Neural crest cell (in vitro differentiated cells): ENCODE data around the gene SAMD14. TPM values are rescaled to one million over a fixed set of nuclear protein-coding genes. Genes with fewer than 3 reads are reported as not detected.
A peak's percentile ranks its signal among the peaks of the same experiment; 100 is the strongest.

Source experiments
- DNase-seq: peaks from one replicate; pipeline ENCODE4 v3.0.0; 2021; ENCODE audit warnings: low read depth, mixed read lengths, low spot score
- H3K27ac Mint-ChIP-seq: one replicate; pipeline ENCODE4 v1.8.0; 2021; ENCODE audit warnings: mild to moderate bottlenecking, mixed read lengths; ENCODE audit not compliant: unreplicated experiment
- H3K27me3 Mint-ChIP-seq: 2 replicates; pipeline ENCODE4 v1.8.0; 2021; ENCODE audit warnings: low read depth, mild to moderate bottlenecking, mixed read lengths
- H3K36me3 Mint-ChIP-seq: 2 replicates; pipeline ENCODE4 v1.8.0; 2021; ENCODE audit warnings: low read depth, mild to moderate bottlenecking, mixed read lengths
- H3K4me1 Mint-ChIP-seq: 2 replicates; pipeline ENCODE4 v1.8.0; 2021; ENCODE audit warnings: mixed read lengths
- H3K4me3 Mint-ChIP-seq: one replicate; pipeline ENCODE4 v1.8.0; 2021; ENCODE audit warnings: mild to moderate bottlenecking, mixed read lengths
- H3K9me3 Mint-ChIP-seq: 2 replicates; pipeline ENCODE4 v1.8.0; 2021; ENCODE audit warnings: mixed read lengths
- total RNA-seq: library from RNA; stranded (reverse); gene quantifications from 2 replicates; pipeline ENCODE4 v1.2.1, GENCODE V29; 2021
- TF ChIP-seq, protein P1 (sequence below): fragments of 200-600 bp; sonication (generic); conservative IDR thresholded peaks from 2 replicates; pipeline ENCODE4 v1.5.0; 2021; ENCODE audit warnings: antibody characterized with exemption, mild to moderate bottlenecking

SAMD14 gene
- total RNA-seq, 1 donor from 2014 or later, result 28.7 TPM

DNA sequence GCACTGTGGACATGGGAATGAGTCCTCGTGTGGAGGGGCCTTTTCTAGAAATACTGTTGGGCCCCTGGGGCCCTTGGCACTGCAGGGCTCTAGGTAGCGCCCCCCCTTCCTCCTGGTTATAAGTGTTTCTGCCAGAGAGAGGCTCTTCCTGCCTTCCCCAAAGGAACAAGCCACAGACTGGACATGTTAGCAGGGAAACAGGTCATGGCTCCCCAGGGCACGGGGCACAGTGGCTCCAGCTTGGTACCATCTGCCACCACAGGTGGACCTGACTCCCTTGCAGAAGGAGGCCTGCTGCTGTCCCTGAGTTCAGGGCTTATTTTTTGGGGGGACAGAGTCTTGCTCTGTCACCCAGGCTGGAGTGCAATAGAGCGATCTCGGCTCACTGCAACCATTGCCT is 26.0 kb downstream of the SAMD14 start:
- Mint-ChIP-seq H3K27me3 (no peaks in the 10 kb centered on the region), H3K4me3 (no peak overlapping the region), H3K9me3 (no peaks in the 10 kb centered on the region), H3K36me3 (no peaks in the 10 kb centered on the region), H3K27ac (no peak overlapping the region), H3K4me1 (peaks cover 9% of the 10 kb centered on the region)
- DNase-seq, result no peak
- TF ChIP-seq, protein P1, sequence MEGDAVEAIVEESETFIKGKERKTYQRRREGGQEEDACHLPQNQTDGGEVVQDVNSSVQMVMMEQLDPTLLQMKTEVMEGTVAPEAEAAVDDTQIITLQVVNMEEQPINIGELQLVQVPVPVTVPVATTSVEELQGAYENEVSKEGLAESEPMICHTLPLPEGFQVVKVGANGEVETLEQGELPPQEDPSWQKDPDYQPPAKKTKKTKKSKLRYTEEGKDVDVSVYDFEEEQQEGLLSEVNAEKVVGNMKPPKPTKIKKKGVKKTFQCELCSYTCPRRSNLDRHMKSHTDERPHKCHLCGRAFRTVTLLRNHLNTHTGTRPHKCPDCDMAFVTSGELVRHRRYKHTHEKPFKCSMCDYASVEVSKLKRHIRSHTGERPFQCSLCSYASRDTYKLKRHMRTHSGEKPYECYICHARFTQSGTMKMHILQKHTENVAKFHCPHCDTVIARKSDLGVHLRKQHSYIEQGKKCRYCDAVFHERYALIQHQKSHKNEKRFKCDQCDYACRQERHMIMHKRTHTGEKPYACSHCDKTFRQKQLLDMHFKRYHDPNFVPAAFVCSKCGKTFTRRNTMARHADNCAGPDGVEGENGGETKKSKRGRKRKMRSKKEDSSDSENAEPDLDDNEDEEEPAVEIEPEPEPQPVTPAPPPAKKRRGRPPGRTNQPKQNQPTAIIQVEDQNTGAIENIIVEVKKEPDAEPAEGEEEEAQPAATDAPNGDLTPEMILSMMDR, result no peak

DNA sequence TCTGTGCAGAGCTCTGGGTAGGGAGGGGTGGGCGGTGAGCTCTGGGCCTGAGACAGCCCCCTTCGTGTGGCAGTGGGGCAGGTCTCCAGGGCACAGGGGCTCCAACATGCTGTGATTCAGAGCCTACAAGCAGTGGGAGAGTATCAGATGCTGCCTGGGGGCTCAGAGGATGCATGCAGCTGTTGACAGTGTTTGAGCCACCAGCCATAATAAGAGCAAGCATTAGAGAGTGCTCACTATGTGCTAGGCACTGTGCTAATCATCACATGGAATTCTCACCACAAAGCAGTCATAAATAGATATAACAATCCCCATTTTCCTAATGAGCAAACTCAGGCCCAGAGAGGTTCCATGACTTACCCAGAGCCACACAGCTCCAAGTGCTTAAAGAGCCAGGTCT is 26.7 kb downstream of the SAMD14 start:
- no peak for DNase-seq
- H3K27ac Mint-ChIP-seq, result no peak overlapping the region
- H3K4me3 Mint-ChIP-seq, result no peak overlapping the region
- no peaks in the 10 kb centered on the region for H3K27me3 Mint-ChIP-seq
- no peaks in the 10 kb centered on the region for H3K36me3 Mint-ChIP-seq
- TF ChIP-seq, protein P1, result no peak
- H3K4me1 Mint-ChIP-seq, result peaks cover 9% of the 10 kb centered on the region
- no peaks in the 10 kb centered on the region for H3K9me3 Mint-ChIP-seq

GRCh38 chr17:50102164-50102991 is 27.6 kb downstream of the SAMD14 start:
- Mint-ChIP-seq H3K27ac (no peak overlapping the region), H3K4me1 (peaks cover 9% of the 10 kb centered on the region), H3K9me3 (no peaks in the 10 kb centered on the region), H3K4me3 (no peak overlapping the region), H3K36me3 (no peaks in the 10 kb centered on the region), H3K27me3 (no peaks in the 10 kb centered on the region)
- TF ChIP-seq, protein P1, result no peak
- no peak for DNase-seq

GRCh38 chr17:50101346-50102163 is 28.4 kb downstream of the SAMD14 start:
- Mint-ChIP-seq H3K27ac (no peak overlapping the region), H3K27me3 (no peaks in the 10 kb centered on the region), H3K4me3 (peak overlapping the region; percentile 27), H3K4me1 (peaks cover 9% of the 10 kb centered on the region), H3K9me3 (no peaks in the 10 kb centered on the region), H3K36me3 (no peaks in the 10 kb centered on the region)
- no peak for DNase-seq
- TF ChIP-seq, protein P1, result no peak

DNA sequence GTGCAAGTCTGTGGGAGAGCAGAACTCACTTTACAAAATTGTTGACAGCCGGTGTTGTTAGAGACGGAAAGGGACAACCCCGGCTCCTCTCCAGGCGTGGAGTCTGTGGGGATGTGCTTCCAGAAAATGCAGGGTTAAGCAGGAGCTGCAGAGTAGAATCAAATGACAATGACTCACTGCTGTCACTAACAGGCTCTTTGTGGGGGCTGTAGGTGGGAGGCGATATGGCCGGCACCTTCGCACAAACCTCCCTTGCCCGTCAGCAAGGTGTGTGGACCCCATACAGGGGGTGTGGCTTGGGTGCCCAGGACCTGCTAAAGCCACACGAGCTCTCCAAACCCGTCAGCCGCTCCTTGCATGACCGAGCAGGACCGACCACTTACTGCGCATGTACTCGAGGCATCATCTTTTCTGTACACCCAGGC is 29.0 kb downstream of the SAMD14 start:
- Mint-ChIP-seq H3K27ac (no peak overlapping the region), H3K9me3 (no peaks in the 10 kb centered on the region), H3K27me3 (no peaks in the 10 kb centered on the region), H3K36me3 (no peaks in the 10 kb centered on the region), H3K4me3 (peak overlapping the region; percentile 27), H3K4me1 (peaks cover 6% of the 10 kb centered on the region)
- no peak for DNase-seq
- TF ChIP-seq, protein P1, result no peak
